Thyroid gland (tissue), 4 donors: ENCODE data around the gene LIPI. TPM values are rescaled to one million over a fixed set of nuclear protein-coding genes. Genes with fewer than 3 reads are reported as not detected.

Source experiments
- DNase-seq, 2 donors: peaks; one replicate each; pipeline ENCODE4 v3.0.0-alpha.2; 2019
- H3K27ac ChIP-seq, 3 donors: fragments of 200-600 bp; sonication (generic); 1 replicate in 2 of 3; 2 replicates in 1 of 3; pipeline ENCODE4 v1.5.1; 2016 to 2019; ENCODE audit warnings: mild to moderate bottlenecking in 1 of 3, moderate library complexity in 1 of 3
- H3K27me3 ChIP-seq: fragments of 200-600 bp; sonication (generic); one replicate; pipeline ENCODE4 v1.5.1; 2019
- H3K36me3 ChIP-seq, 2 donors: fragments of 200-600 bp; sonication (generic); one replicate each; pipeline ENCODE4 v1.5.1; 2016 to 2019
- H3K4me1 ChIP-seq, 2 donors: fragments of 200-600 bp; sonication (generic); one replicate each; pipeline ENCODE4 v1.5.1; 2017 to 2019
- H3K4me3 ChIP-seq, 3 donors: fragments of 200-600 bp; sonication (generic); replicated peaks in 1 of 3; 1 replicate in 2 of 3; 2 replicates in 1 of 3; pipeline ENCODE4 v1.5.1; 2016; ENCODE audit warnings: mild to moderate bottlenecking in 1 of 3
- H3K9me3 ChIP-seq: fragments of 200-600 bp; sonication (generic); one replicate; pipeline ENCODE4 v1.5.1; 2017
- POLR2A ChIP-seq, 2 donors: fragments of 450-650 bp; IDR thresholded peaks; one replicate each; pipeline ENCODE4 v1.6.1; 2017; ENCODE audit warnings: antibody characterized with exemption in 2 of 2, mild to moderate bottlenecking in 2 of 2, moderate library complexity in 1 of 2
- WGBS, 2 donors: methylation state at CpG; one replicate each; pipeline ENCODE4 v1.1.5; 2017; 5-methylcytosine and 5-hydroxymethylcytosine counted together
- intact Hi-C: fragments of 100-400 bp; cut with DNase I; formaldehyde crosslinking; loops from one replicate; pipeline ENCODE4 v1.15.1; 2023
- total RNA-seq, 4 donors: library from RNA; depleted of rRNA; stranded (reverse); fragments of >200 nt; gene quantifications; one replicate each; pipeline ENCODE4 v1.2.3, GENCODE V29; 2016
- TF ChIP-seq, protein P1 (sequence below), 6 experiments: fragments of 200-600 bp in 3 of 6; fragments of 450-650 bp in 3 of 6; sonication (generic) in 3 of 6; IDR thresholded peaks; one replicate each; pipeline ENCODE4 v1.5.1; 2016 to 2019; ENCODE audit warnings: antibody characterized with exemption in 6 of 6, mild to moderate bottlenecking in 2 of 6, inconsistent platforms in 1 of 6, moderate library complexity in 1 of 6

The LIPI gene
- total RNA-seq, 4 donors from 2014 or later, result 1.9 to 7.9 (median 5.9) TPM; not detected in 1

DNA sequence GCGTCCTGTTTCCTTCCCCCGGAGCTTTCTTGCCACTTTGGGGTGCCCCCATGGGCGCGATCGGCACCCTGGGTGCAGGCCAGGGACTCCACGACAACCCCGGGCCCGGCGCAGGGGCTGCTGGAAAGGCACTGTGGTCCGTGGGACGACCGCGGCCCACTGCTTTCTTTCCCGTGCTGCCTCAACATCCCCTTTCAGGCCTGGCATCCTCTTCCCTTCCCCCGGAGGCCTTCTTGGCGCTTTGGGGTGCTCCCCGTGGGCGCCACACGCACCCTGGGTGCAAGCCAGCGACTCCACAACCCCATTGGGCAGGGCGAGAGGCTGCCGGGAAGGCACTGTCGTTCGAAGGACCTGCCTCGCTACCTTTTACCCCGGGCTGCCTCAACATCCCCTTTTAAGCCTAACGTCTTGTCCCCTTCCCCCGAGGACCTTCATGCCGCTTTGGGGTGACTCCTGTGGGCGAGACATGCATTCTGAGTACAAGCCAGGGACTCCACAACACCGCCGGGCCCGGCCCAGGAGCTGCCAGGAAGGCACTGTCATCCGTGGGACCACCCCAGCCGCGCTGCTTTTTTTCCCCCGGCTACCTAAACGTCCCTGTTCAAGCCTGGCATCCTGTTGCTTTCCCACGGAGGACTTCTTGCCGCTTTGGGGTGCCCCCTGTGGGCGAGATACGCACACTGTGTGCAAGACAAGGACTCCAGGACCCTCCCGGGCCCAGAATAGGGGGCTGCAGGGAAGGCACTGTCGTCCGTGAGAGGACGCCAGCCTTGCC is 137.8 kb downstream of the LIPI start:
- Histone ChIP-seq H3K36me3 (no peaks in the 10 kb centered on the region), H3K4me1 (no peaks in the 10 kb centered on the region), H3K4me3 (no peak overlapping the region), H3K27me3 (no peaks in the 10 kb centered on the region), H3K27ac (no peak overlapping the region), H3K9me3 (no peaks in the 10 kb centered on the region)
- WGBS, 2 donors, result 97 to 98% methylated on average over 46 of the region's 46 CpGs
- intact Hi-C loops, result no loop called here
- TF ChIP-seq POLR2A (IDR thresholded peaks at IDR 0.05), result no peak
- TF ChIP-seq, protein P1, sequence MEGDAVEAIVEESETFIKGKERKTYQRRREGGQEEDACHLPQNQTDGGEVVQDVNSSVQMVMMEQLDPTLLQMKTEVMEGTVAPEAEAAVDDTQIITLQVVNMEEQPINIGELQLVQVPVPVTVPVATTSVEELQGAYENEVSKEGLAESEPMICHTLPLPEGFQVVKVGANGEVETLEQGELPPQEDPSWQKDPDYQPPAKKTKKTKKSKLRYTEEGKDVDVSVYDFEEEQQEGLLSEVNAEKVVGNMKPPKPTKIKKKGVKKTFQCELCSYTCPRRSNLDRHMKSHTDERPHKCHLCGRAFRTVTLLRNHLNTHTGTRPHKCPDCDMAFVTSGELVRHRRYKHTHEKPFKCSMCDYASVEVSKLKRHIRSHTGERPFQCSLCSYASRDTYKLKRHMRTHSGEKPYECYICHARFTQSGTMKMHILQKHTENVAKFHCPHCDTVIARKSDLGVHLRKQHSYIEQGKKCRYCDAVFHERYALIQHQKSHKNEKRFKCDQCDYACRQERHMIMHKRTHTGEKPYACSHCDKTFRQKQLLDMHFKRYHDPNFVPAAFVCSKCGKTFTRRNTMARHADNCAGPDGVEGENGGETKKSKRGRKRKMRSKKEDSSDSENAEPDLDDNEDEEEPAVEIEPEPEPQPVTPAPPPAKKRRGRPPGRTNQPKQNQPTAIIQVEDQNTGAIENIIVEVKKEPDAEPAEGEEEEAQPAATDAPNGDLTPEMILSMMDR (IDR thresholded peaks at IDR 0.05), result no peak
- no peak for DNase-seq

DNA sequence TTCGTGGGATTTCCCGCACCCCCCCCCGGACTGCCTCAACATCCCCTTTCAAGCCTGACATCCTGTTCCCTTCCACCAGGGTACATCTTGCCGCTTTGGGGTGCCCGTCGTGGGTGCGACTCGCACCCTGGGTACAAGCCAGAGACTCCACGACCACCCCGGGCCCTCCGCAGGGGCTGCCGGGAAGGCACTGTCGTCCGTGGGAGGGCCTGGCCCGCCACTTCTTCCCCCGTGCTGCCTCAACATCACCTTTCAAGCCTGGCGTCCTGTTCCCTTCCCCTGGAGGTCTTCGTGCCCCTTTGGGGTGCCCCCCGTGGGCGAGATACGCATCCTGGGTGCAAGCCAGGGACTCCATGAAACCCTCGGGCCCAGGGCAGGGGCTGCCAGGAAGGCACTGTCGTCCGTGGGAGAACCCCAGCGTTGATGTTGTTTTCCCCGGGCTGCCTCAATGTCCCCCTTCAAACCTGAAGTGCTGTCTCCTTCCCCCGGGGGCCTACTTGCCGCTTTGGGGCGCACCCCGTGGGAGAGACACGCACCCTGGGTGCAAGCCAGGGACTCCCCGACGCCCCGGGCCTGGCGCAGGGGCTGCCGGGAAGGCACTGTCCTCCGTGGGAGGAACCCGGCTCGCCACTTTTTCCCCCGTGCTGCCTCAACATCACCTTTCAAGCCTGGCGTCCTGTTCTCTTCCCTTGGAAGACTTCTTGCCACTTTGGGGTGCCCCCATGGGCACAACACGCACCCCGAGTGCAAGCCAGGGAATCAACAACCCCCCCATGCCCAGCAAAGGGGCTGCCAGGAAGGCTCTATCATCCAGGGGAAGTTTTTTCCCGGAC is 138.6 kb downstream of the LIPI start:
- 94 to 98% methylated on average over 32 to 33 of the region's 44 CpGs for WGBS, 2 donors
- intact Hi-C loops, result no loop called here
- Histone ChIP-seq H3K4me3 (no peak overlapping the region), H3K4me1 (no peaks in the 10 kb centered on the region), H3K9me3 (no peaks in the 10 kb centered on the region), H3K27me3 (no peaks in the 10 kb centered on the region), H3K27ac (no peak overlapping the region), H3K36me3 (no peaks in the 10 kb centered on the region)
- TF ChIP-seq, protein P1 (IDR thresholded peaks at IDR 0.05), result no peak
- TF ChIP-seq POLR2A (IDR thresholded peaks at IDR 0.05), result no peak
- no peak for DNase-seq

DNA sequence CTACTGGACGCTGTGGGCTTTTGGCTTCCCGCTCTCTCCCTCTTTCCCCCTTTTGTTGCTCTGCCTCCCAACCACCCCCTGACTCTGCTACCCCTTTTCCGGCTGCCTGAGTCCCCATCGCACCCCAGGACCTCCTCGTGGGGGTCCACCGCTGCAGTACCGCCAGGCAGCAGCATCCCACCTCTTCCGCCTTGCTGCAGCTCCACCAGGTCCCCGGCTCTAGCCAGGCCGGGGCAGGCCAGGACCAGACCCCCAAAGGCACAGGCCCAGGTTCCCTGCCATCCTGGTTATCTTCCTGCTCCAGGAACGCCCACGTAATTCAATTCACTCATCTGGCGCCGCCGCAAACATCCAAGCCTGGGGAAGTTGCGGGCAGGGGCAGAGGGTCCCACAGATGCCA is 139.8 kb downstream of the LIPI start:
- no peak for TF ChIP-seq POLR2A (IDR thresholded peaks at IDR 0.05)
- TF ChIP-seq, protein P1 (IDR thresholded peaks at IDR 0.05), result no peak

DNA sequence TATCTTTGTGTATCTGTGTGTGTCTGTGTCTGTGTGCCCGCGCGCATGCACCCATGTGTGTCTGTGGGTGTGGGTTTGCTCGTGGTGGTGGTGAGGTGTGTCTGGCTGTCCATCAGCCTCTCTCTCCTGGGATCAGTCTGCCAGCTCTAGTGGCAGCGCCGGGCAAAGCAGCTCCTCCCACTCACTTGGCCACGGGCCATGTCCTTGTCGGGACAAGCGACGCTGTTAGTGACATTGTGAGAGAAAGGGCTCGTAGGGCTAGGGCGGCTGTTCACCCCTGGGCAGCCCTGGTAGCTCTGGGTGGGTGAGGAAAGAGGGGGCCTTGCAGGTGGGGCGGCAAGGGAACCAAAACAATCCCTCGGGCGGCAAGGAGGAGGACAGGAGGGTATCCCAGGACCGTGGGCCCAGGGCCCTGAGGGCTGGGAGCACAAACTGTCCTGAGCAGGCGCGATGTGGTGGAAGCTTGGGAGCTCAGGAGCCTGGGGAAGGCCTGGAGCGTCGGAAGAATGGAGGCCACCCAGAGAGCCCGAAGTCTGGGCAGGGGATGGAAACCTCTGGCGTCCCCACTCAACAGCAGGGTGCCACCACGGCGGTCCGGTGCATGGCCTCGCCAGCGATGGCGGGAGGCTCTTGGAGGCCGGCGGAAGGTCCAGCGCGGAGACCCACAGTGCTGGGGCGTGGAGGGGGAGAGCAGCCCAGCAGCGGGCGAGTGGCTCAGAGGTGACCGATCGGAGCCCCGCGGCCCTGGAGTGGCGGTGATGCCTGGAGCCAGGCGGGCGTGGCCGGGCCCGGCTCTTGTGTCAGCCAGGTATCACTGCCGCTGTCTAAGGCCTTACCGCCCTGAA is 140.5 kb downstream of the LIPI start:
- TF ChIP-seq, protein P1 (IDR thresholded peaks at IDR 0.05), result no peak
- no peak for TF ChIP-seq POLR2A (IDR thresholded peaks at IDR 0.05)
- Histone ChIP-seq H3K4me3 (no peak overlapping the region), H3K27ac (no peak overlapping the region), H3K27me3 (no peaks in the 10 kb centered on the region), H3K9me3 (no peaks in the 10 kb centered on the region), H3K4me1 (no peaks in the 10 kb centered on the region), H3K36me3 (no peaks in the 10 kb centered on the region)
- DNase-seq, result no peak
- intact Hi-C loops, result no loop called here
- 94% methylated on average over 36 to 46 of the region's 46 CpGs for WGBS, 2 donors

More for the DNA sequence above, 139.8 kb downstream of the LIPI start:
- H3K4me1 ChIP-seq, result no peaks in the 10 kb centered on the region
- intact Hi-C loops, result no loop called here
- no peak for DNase-seq
- no peaks in the 10 kb centered on the region for H3K36me3 ChIP-seq
- H3K27me3 ChIP-seq, result no peaks in the 10 kb centered on the region
- H3K27ac ChIP-seq, result no peak overlapping the region
- H3K9me3 ChIP-seq, result no peaks in the 10 kb centered on the region
- 99% methylated on average over 16 of the region's 16 CpGs for WGBS, 2 donors
- no peak overlapping the region for H3K4me3 ChIP-seq
